Measurements from ENCODE around the gene CD302.
"Not testable (repeated sequence)": the region's sequence is repeated elsewhere in the genome, so short reads cannot be mapped to it uniquely, and the experiment has no call there.

The CD302 gene

GRCh38 chr2:159795841-159796690 is 1.9 kb downstream of the CD302 start:
- no peak for TF ChIP-seq CTCF (conservative IDR thresholded peaks at IDR 0.05; ENCODE audit: low read depth, low read length)
- peak; percentile 53 for DNase-seq (ENCODE audit: low read depth)
- H3K4me3 ChIP-seq (ENCODE audit: low read depth, low read length): no peak overlapping the region

GRCh38 chr2:159793326-159793725 is 4.7 kb downstream of the CD302 start:
- no peak for TF ChIP-seq CTCF (conservative IDR thresholded peaks at IDR 0.05; ENCODE audit: low read depth, low read length)
- H3K4me3 ChIP-seq (ENCODE audit: low read depth, low read length): no peak overlapping the region
- no peak for DNase-seq (ENCODE audit: low read depth)

- DNase-seq (ENCODE audit: low read depth): no peak
- H3K4me3 ChIP-seq (ENCODE audit: low read depth, low read length): no peak overlapping the region
- TF ChIP-seq CTCF (conservative IDR thresholded peaks at IDR 0.05; ENCODE audit: low read depth, low read length): no peak
Observed at GRCh38 chr2:159792599-159792998, 5.4 kb downstream of the CD302 start.

- DNase-seq (ENCODE audit: low read depth): no peak
Observed at GRCh38 chr2:159792036-159792435, 6.0 kb downstream of the CD302 start.

GRCh38 chr2:159790323-159790722 is 7.7 kb downstream of the CD302 start:
- DNase-seq (ENCODE audit: low read depth): no peak
- TF ChIP-seq CTCF (conservative IDR thresholded peaks at IDR 0.05; ENCODE audit: low read depth, low read length): no peak
- H3K4me3 ChIP-seq (ENCODE audit: low read depth, low read length): no peak overlapping the region

More at GRCh38 chr2:159792036-159792435, 6.0 kb downstream of the CD302 start:
- H3K4me3 ChIP-seq (ENCODE audit: low read depth, low read length): no peak overlapping the region
- no peak for TF ChIP-seq CTCF (conservative IDR thresholded peaks at IDR 0.05; ENCODE audit: low read depth, low read length)

GRCh38 chr2:159788253-159788652 is 9.8 kb downstream of the CD302 start:
- no peak for DNase-seq (ENCODE audit: low read depth)
- no peak overlapping the region for H3K4me3 ChIP-seq (ENCODE audit: low read depth, low read length)
- TF ChIP-seq CTCF (conservative IDR thresholded peaks at IDR 0.05; ENCODE audit: low read depth, low read length): no peak

- DNase-seq (ENCODE audit: low read depth); H3K4me3 ChIP-seq (ENCODE audit: low read depth, low read length): not testable (repeated sequence)
Observed at GRCh38 chr2:159787647-159788046, 10.4 kb downstream of the CD302 start.
